ENCODE data around the gene ZNF860.

DNA sequence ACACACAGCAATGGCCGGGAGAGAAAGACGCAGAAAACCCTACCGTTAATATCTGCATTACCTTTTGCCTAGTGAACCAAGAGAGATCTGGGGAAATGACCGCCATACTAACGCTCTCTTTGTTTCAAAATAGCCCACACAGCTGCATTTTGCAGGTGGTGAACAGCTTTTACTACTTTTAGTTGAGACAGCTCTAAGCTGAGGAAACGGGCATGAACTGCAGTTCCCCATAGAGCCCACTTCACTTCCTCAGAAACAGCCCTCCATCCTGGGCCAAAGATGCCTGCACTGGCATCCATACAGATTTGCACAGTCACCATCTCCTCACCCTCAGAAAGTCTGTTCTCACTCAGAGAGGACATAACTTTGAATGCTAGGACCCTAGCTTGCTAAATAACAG lies 45.0 kb downstream of the ZNF860 start:
- TF ChIP-seq, protein P1, sequence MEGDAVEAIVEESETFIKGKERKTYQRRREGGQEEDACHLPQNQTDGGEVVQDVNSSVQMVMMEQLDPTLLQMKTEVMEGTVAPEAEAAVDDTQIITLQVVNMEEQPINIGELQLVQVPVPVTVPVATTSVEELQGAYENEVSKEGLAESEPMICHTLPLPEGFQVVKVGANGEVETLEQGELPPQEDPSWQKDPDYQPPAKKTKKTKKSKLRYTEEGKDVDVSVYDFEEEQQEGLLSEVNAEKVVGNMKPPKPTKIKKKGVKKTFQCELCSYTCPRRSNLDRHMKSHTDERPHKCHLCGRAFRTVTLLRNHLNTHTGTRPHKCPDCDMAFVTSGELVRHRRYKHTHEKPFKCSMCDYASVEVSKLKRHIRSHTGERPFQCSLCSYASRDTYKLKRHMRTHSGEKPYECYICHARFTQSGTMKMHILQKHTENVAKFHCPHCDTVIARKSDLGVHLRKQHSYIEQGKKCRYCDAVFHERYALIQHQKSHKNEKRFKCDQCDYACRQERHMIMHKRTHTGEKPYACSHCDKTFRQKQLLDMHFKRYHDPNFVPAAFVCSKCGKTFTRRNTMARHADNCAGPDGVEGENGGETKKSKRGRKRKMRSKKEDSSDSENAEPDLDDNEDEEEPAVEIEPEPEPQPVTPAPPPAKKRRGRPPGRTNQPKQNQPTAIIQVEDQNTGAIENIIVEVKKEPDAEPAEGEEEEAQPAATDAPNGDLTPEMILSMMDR (IDR thresholded peaks at IDR 0.05) = no peak
- TF ChIP-seq POLR2A (IDR thresholded peaks at IDR 0.05; ENCODE audit: low read depth) (no peak), EP300 (IDR thresholded peaks at IDR 0.05) (no peak), POLR2AphosphoS5 (IDR thresholded peaks at IDR 0.05) (no peak)

Measured in esophagus muscularis mucosa (tissue), 4 donors.